ENCODE results near the gene COPS9.

DNA sequence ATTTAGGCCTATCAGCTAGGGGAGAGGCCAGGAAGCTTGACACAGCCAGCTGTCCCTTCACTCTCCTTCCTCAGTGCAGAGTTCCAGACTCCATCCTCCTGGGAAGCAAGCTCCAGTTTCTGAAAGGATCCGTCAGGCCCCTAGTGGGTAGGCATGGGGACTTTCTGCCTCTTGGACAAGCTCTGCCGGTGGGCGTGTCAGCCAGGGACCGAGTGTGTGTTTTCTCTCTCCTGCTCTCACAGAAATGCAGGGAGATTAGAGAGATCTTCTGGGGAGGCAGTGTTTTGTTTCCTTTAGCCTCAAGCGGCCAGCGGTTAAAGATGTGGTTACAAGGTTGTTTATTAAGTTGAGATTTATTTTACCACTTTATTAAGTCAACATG lies 34.2 kb upstream of the COPS9 start:
- TF ChIP-seq POLR2A (IDR thresholded peaks at IDR 0.05) (no peak), EP300 (IDR thresholded peaks at IDR 0.05; ENCODE audit: low read depth) (no peak), POLR2AphosphoS5 (IDR thresholded peaks at IDR 0.05) (no peak)
- TF ChIP-seq, protein P1, sequence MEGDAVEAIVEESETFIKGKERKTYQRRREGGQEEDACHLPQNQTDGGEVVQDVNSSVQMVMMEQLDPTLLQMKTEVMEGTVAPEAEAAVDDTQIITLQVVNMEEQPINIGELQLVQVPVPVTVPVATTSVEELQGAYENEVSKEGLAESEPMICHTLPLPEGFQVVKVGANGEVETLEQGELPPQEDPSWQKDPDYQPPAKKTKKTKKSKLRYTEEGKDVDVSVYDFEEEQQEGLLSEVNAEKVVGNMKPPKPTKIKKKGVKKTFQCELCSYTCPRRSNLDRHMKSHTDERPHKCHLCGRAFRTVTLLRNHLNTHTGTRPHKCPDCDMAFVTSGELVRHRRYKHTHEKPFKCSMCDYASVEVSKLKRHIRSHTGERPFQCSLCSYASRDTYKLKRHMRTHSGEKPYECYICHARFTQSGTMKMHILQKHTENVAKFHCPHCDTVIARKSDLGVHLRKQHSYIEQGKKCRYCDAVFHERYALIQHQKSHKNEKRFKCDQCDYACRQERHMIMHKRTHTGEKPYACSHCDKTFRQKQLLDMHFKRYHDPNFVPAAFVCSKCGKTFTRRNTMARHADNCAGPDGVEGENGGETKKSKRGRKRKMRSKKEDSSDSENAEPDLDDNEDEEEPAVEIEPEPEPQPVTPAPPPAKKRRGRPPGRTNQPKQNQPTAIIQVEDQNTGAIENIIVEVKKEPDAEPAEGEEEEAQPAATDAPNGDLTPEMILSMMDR (IDR thresholded peaks at IDR 0.05): no peak

Measured in transverse colon (tissue), 4 donors.